ENCODE measurements around the gene LTBP4.

DNA sequence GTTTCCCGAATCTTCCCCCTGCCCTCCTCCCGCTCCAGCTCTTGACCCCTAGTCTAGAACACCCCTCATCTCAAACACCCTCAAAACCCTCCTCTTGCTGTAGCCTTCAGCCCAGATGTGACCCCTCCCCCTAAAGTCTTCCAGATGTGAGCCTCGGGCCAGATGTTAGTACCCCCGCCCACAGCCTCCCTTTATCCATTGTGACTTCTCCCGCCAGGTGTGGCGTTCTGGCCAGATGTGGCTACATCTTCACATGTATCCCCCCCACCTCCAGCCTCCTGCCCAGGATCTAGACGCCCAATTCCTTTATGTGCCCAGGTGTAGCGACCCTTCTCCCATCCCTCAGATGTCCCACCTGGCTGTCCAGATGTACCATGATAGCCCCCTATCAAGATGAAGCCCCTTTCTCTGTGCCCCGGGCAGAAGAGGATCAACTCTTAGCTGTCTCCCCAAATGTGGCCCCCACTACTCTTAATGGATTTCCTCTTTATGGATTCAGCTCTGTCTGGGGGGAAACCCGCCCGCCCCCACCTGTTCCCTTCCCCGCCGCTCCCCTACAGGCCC is 517 bp upstream of the LTBP4 start:
- TF ChIP-seq, protein P1, sequence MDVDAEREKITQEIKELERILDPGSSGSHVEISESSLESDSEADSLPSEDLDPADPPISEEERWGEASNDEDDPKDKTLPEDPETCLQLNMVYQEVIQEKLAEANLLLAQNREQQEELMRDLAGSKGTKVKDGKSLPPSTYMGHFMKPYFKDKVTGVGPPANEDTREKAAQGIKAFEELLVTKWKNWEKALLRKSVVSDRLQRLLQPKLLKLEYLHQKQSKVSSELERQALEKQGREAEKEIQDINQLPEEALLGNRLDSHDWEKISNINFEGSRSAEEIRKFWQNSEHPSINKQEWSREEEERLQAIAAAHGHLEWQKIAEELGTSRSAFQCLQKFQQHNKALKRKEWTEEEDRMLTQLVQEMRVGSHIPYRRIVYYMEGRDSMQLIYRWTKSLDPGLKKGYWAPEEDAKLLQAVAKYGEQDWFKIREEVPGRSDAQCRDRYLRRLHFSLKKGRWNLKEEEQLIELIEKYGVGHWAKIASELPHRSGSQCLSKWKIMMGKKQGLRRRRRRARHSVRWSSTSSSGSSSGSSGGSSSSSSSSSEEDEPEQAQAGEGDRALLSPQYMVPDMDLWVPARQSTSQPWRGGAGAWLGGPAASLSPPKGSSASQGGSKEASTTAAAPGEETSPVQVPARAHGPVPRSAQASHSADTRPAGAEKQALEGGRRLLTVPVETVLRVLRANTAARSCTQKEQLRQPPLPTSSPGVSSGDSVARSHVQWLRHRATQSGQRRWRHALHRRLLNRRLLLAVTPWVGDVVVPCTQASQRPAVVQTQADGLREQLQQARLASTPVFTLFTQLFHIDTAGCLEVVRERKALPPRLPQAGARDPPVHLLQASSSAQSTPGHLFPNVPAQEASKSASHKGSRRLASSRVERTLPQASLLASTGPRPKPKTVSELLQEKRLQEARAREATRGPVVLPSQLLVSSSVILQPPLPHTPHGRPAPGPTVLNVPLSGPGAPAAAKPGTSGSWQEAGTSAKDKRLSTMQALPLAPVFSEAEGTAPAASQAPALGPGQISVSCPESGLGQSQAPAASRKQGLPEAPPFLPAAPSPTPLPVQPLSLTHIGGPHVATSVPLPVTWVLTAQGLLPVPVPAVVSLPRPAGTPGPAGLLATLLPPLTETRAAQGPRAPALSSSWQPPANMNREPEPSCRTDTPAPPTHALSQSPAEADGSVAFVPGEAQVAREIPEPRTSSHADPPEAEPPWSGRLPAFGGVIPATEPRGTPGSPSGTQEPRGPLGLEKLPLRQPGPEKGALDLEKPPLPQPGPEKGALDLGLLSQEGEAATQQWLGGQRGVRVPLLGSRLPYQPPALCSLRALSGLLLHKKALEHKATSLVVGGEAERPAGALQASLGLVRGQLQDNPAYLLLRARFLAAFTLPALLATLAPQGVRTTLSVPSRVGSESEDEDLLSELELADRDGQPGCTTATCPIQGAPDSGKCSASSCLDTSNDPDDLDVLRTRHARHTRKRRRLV (CRISPR knock-in tag; IDR thresholded peaks at IDR 0.05): no peak
- TF ChIP-seq NBN (conservative IDR thresholded peaks at IDR 0.05) (no peak), MTA3 (CRISPR knock-in tag; IDR thresholded peaks at IDR 0.05) (no peak), MAF1 (CRISPR knock-in tag; IDR thresholded peaks at IDR 0.05; ENCODE audit: borderline replicate concordance) (no peak), TAF1 (CRISPR knock-in tag; IDR thresholded peaks at IDR 0.05) (no peak)

All from HepG2 (cell line).